Neural progenitor cell (in vitro differentiated cells): Measurements from ENCODE around the gene TVP23A. TPM values are rescaled to one million over a fixed set of nuclear protein-coding genes. Genes with fewer than 3 reads are reported as not detected.
A peak's percentile ranks its signal among the peaks of the same experiment; 100 is the strongest.

Experiments used
- DNase-seq: peaks from one replicate; pipeline ENCODE4 v3.0.0-alpha.2; 2016; ENCODE audit warnings: low spot score
- H2AFZ ChIP-seq: fragments of 200-600 bp; sonication (generic); replicated peaks from 2 replicates; pipeline ENCODE4 v1.6.1; 2016; ENCODE audit warnings: antibody characterized with exemption
- H3F3A ChIP-seq: fragments of 200-600 bp; sonication (generic); 2 replicates; pipeline ENCODE4 v1.6.1; 2016; ENCODE audit warnings: antibody characterized with exemption, low read depth
- H3K27ac ChIP-seq: fragments of 200-600 bp; sonication (generic); 2 replicates; pipeline ENCODE4 v1.5.1; 2016; ENCODE audit warnings: mild to moderate bottlenecking
- H3K27me3 ChIP-seq: fragments of 200-600 bp; sonication (generic); 2 replicates; pipeline ENCODE4 v1.6.1; 2016; ENCODE audit warnings: mild to moderate bottlenecking, moderate library complexity
- H3K36me3 ChIP-seq: fragments of 200-600 bp; sonication (generic); 2 replicates; pipeline ENCODE4 v1.5.1; 2016
- H3K4me1 ChIP-seq: fragments of 200-600 bp; sonication (generic); 2 replicates; pipeline ENCODE4 v1.6.1; 2016; ENCODE audit warnings: mixed run types
- H3K4me2 ChIP-seq: fragments of 200-600 bp; sonication (generic); 2 replicates; pipeline ENCODE4 v1.6.1; 2016
- H3K4me3 ChIP-seq: fragments of 200-600 bp; sonication (generic); 2 replicates; pipeline ENCODE4 v1.5.1; 2016
- H3K79me2 ChIP-seq: fragments of 200-600 bp; sonication (generic); 2 replicates; pipeline ENCODE4 v1.6.1; 2016; ENCODE audit warnings: low read depth
- H3K9ac ChIP-seq: fragments of 200-600 bp; sonication (generic); 2 replicates; pipeline ENCODE4 v1.6.1; 2016
- H3K9me3 ChIP-seq: fragments of 200-600 bp; sonication (generic); 2 replicates; pipeline ENCODE4 v1.5.1; 2016; ENCODE audit warnings: low read depth
- H4K20me1 ChIP-seq: fragments of 200-600 bp; sonication (generic); 2 replicates; pipeline ENCODE4 v1.6.1; 2016; ENCODE audit warnings: low read depth
- H3K27ac Mint-ChIP-seq: 3 replicates; pipeline ENCODE4 v1.8.0; 2021; ENCODE audit warnings: mixed read lengths
- H3K27me3 Mint-ChIP-seq: 2 replicates; pipeline ENCODE4 v1.8.0; 2022; ENCODE audit warnings: low read depth, mild to moderate bottlenecking, inconsistent platforms, moderate library complexity, mixed read lengths; ENCODE audit not compliant: insufficient read depth
- H3K36me3 Mint-ChIP-seq: 3 replicates; pipeline ENCODE4 v1.8.0; 2021; ENCODE audit warnings: mixed read lengths
- H3K4me1 Mint-ChIP-seq: 3 replicates; pipeline ENCODE4 v1.8.0; 2021; ENCODE audit warnings: mixed read lengths
- H3K4me3 Mint-ChIP-seq: 3 replicates; pipeline ENCODE4 v1.8.0; 2021; ENCODE audit warnings: mild to moderate bottlenecking, moderate library complexity, mixed read lengths
- H3K9me3 Mint-ChIP-seq: 3 replicates; pipeline ENCODE4 v1.8.0; 2020; ENCODE audit warnings: mixed read lengths
- CTCF ChIP-seq: fragments of 200-600 bp; sonication (generic); IDR thresholded peaks from 2 replicates; pipeline ENCODE4 v1.5.1; 2017; ENCODE audit warnings: antibody characterized with exemption, mild to moderate bottlenecking
- EZH2 ChIP-seq: fragments of 200-600 bp; sonication (generic); IDR thresholded peaks from 2 replicates; pipeline ENCODE4 v1.6.1; 2017; ENCODE audit warnings: antibody characterized with exemption, mild to moderate bottlenecking, moderate library complexity
- EZH2phosphoT487 ChIP-seq: fragments of 200-600 bp; sonication (generic); IDR thresholded peaks from 2 replicates; pipeline ENCODE4 v1.6.1; 2017; ENCODE audit warnings: antibody characterized with exemption
- total RNA-seq: library from RNA; depleted of rRNA; stranded (reverse); fragments of >200 nt; gene quantifications from 2 replicates; pipeline ENCODE4 v1.2.3, GENCODE V29; 2015; ENCODE audit warnings: low replicate concordance

The TVP23A gene
- total RNA-seq, 1 donor from 2014 or later, result 3.5 TPM

GRCh38 chr16:10738231-10739077 lies 80.1 kb downstream of the TVP23A start:
- Histone ChIP-seq H3K9ac (no peak overlapping the region), H2AFZ (no peak overlapping the region), H4K20me1 (no peaks in the 10 kb centered on the region), H3K4me3 (no peak overlapping the region), H3K79me2 (no peaks in the 10 kb centered on the region), H3K4me1 (peaks cover 4% of the 10 kb centered on the region), H3K36me3 (no peaks in the 10 kb centered on the region), H3F3A (no peaks in the 10 kb centered on the region), H3K27me3 (no peaks in the 10 kb centered on the region), H3K27ac (no peak overlapping the region), H3K4me2 (no peak overlapping the region), H3K9me3 (no peaks in the 10 kb centered on the region)
- Mint-ChIP-seq H3K36me3 (no peaks in the 10 kb centered on the region), H3K27ac (no peak overlapping the region), H3K9me3 (no peaks in the 10 kb centered on the region), H3K4me1 (peaks cover 10% of the 10 kb centered on the region), H3K4me3 (no peak overlapping the region), H3K27me3 (no peaks in the 10 kb centered on the region)
- no peak for DNase-seq
- TF ChIP-seq CTCF, result no peak
- no peak for TF ChIP-seq EZH2phosphoT487
- no peak for TF ChIP-seq EZH2

GRCh38 chr16:10737068-10737625 lies 81.4 kb downstream of the TVP23A start:
- peak; percentile 69 for DNase-seq
- Histone ChIP-seq H3K9ac (no peak overlapping the region), H2AFZ (peak overlapping the region; percentile 30), H3F3A (no peaks in the 10 kb centered on the region), H3K27me3 (no peaks in the 10 kb centered on the region), H3K4me1 (no peaks in the 10 kb centered on the region), H3K79me2 (no peaks in the 10 kb centered on the region), H4K20me1 (no peaks in the 10 kb centered on the region), H3K27ac (no peak overlapping the region), H3K36me3 (no peaks in the 10 kb centered on the region), H3K4me2 (no peak overlapping the region), H3K9me3 (no peaks in the 10 kb centered on the region), H3K4me3 (no peak overlapping the region)
- Mint-ChIP-seq H3K4me3 (no peak overlapping the region), H3K36me3 (no peaks in the 10 kb centered on the region), H3K27ac (no peak overlapping the region), H3K9me3 (peaks cover 3% of the 10 kb centered on the region), H3K27me3 (no peaks in the 10 kb centered on the region), H3K4me1 (peaks cover 5% of the 10 kb centered on the region)
- TF ChIP-seq EZH2phosphoT487 (no peak), EZH2 (no peak), CTCF (peak; percentile 98)

GRCh38 chr16:10731790-10732189 lies 86.8 kb downstream of the TVP23A start:
- Histone ChIP-seq H3K4me3 (no peak overlapping the region), H3K27me3 (no peaks in the 10 kb centered on the region)

More at GRCh38 chr16:10731790-10732189, 86.8 kb downstream of the TVP23A start:
- Histone ChIP-seq H3K79me2 (no peaks in the 10 kb centered on the region), H3K4me1 (no peaks in the 10 kb centered on the region), H3K9me3 (no peaks in the 10 kb centered on the region), H3K9ac (no peak overlapping the region), H2AFZ (no peak overlapping the region), H3K27ac (no peak overlapping the region), H4K20me1 (no peaks in the 10 kb centered on the region), H3F3A (no peaks in the 10 kb centered on the region), H3K4me2 (no peak overlapping the region), H3K36me3 (no peaks in the 10 kb centered on the region)
- Mint-ChIP-seq H3K27ac (no peak overlapping the region), H3K27me3 (no peaks in the 10 kb centered on the region), H3K9me3 (peaks cover 3% of the 10 kb centered on the region), H3K36me3 (no peaks in the 10 kb centered on the region), H3K4me1 (no peaks in the 10 kb centered on the region), H3K4me3 (no peak overlapping the region)
- no peak for TF ChIP-seq EZH2phosphoT487
- TF ChIP-seq CTCF, result no peak
- no peak for TF ChIP-seq EZH2
- DNase-seq, result no peak
